ENCODE measurements around the gene FAM47E. TPM values are rescaled to one million over a fixed set of nuclear protein-coding genes. Genes with fewer than 3 reads are reported as not detected.

FAM47E gene
- polyA plus RNA-seq, 1 donor = 11.9 TPM

DNA sequence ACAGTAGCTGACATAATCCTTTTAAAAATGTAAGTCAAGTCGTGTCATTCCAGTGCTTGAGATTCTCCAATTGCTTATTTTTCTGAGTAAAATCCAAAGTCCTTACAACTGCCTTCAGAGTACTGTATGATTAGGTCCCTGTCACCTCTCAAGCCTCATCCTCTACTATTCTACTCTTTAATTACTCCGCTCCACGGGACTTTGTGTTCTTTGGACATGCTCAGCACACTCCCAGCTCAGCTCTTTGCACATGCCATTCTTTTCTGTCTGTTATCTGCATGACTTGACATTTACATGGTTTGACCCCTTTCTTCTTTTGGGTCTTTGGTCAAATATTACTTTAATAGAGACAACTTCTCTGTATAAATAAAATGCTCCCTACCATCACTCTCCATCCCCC, 15.1 kb downstream of the FAM47E start:
- no peak for DNase-seq
- Histone ChIP-seq H3K4me3 (ENCODE audit: low read length) (no peak overlapping the region), H3K4me1 (ENCODE audit: control insufficient read depth, insufficient read depth, low read length) (no peaks in the 10 kb centered on the region), H3K36me3 (ENCODE audit: control insufficient read depth, insufficient read depth, low read length) (peaks cover 13% of the 10 kb centered on the region), H3K27me3 (ENCODE audit: control insufficient read depth, insufficient read depth, low read length) (no peaks in the 10 kb centered on the region), H3K27ac (ENCODE audit: low read length) (no peak overlapping the region), H3K9me3 (ENCODE audit: control insufficient read depth, low read depth, low read length) (no peaks in the 10 kb centered on the region)
- 43% methylated on average over 1 of the region's 3 CpGs for WGBS (ENCODE audit: insufficient coverage, low lambda C conversion rate)

DNA sequence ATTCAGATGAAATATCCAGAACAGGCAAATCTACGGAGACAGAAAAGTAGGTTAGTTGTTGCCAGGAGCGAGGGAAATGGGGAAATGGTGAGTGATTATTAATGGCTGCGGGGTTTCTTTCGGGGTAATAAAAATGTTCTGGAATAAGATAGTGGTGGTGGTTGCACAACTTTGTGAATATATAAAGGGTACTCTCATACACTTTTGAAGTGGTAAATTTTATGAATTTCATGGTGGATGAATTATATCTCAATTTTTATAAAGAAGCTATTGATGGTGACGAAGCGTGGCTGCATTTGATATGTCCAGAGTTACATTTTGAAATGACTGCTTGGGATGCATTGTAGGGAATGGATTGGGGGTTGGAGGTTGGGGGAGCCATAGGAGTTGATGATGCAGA, 16.3 kb downstream of the FAM47E start:
- DNase-seq = no peak
- H3K36me3 ChIP-seq (ENCODE audit: control insufficient read depth, insufficient read depth, low read length) = peaks cover 13% of the 10 kb centered on the region
- no peak overlapping the region for H3K4me3 ChIP-seq (ENCODE audit: low read length)
- H3K9me3 ChIP-seq (ENCODE audit: control insufficient read depth, low read depth, low read length) = no peaks in the 10 kb centered on the region
- H3K4me1 ChIP-seq (ENCODE audit: control insufficient read depth, insufficient read depth, low read length) = no peaks in the 10 kb centered on the region
- no peaks in the 10 kb centered on the region for H3K27me3 ChIP-seq (ENCODE audit: control insufficient read depth, insufficient read depth, low read length)
- H3K27ac ChIP-seq (ENCODE audit: low read length) = no peak overlapping the region
- WGBS (ENCODE audit: insufficient coverage, low lambda C conversion rate) = 97% methylated on average over 6 of the region's 6 CpGs

DNA sequence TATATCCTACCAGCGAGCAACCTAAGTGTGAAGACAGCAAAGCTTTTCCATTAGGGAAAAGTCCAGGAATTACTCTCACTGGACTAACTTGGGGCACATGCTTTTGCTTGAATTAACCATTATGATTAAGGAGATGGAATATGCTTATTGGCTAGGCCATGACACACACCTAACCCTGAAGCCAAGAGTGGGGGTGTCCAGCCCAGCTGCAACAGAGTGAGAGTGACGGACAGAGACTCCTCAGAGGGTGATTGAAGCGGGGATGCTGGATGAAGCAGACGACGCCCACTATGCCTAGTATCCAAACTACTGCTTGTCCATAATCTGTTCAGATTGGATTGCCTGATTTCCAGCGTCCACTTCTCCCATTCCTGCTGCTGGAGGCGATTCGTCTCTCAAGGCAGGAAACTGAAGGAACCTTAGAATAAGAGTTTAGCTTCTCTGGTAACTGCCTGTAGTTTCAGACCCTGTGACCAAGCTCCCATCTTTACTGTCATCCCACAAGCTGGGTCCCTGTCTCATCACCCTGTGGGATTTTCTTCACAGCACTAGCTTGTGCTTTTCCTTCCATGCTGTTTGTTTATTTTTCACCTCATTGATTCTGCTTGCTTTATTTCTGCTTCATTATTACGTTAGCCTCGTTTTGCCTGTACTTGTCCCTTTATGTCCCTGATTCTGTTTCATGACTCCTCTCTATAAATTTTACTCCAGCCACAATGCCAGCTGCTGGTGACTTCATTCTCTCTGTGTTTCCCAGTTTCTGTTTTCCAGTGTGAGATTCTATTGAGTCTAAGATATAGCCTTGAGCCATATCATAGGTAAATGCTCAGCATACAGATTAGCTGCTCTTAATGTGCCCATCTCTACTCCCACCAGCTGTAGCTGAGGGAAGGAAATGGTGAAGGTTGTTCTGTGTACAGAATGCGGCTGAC, 19.0 kb downstream of the FAM47E start:
- H3K36me3 ChIP-seq (ENCODE audit: control insufficient read depth, insufficient read depth, low read length) = no peaks in the 10 kb centered on the region
- peaks cover 2% of the 10 kb centered on the region for H3K4me1 ChIP-seq (ENCODE audit: control insufficient read depth, insufficient read depth, low read length)
- 83% methylated on average over 3 of the region's 11 CpGs for WGBS (ENCODE audit: insufficient coverage, low lambda C conversion rate)
- no peak overlapping the region for H3K27ac ChIP-seq (ENCODE audit: low read length)
- H3K9me3 ChIP-seq (ENCODE audit: control insufficient read depth, low read depth, low read length) = no peaks in the 10 kb centered on the region
- H3K27me3 ChIP-seq (ENCODE audit: control insufficient read depth, insufficient read depth, low read length) = no peaks in the 10 kb centered on the region
- no peak for DNase-seq
- H3K4me3 ChIP-seq (ENCODE audit: low read length) = no peak overlapping the region

DNA sequence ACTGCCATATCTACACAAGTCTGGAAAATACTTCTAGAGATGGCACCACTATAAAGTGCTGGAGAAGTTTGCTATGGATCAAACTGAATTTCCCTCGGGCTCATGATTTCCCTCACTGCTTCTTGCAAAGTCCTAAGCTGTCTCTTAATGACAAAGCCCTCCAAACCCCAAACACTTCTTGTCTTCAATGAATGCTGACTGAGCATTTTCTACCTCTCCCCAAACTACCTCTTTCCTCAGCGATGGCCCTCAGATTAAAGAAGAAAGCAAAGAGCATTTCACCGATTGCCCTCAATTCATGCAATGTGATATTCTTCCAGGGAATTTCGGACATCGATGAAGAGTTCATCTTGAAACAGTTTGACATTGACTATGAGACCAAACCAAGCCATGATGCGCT, 19.7 kb downstream of the FAM47E start:
- peaks cover 2% of the 10 kb centered on the region for H3K4me1 ChIP-seq (ENCODE audit: control insufficient read depth, insufficient read depth, low read length)
- DNase-seq = no peak
- WGBS (ENCODE audit: insufficient coverage, low lambda C conversion rate) = no CpG with 5 or more reads among the region's 6 CpGs

DNA sequence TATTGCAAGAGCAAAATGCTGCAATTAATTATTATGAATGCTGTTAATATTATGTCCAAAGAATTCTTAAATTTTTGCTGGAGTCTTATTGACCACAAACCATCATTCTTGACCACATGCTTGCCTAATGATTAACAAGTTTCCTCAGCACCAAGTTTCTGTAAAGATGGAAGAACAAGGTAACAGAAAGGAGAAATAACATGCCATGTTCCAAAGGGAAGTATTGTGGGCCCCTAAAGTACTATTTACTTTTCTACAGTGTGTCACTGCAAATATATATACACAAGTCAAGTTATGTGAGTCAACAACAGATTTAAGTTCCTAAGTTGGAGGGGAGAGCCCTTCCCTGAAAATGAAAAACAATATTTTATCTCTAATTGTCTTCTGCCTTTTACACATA, 20.6 kb downstream of the FAM47E start:
- Histone ChIP-seq H3K4me1 (ENCODE audit: control insufficient read depth, insufficient read depth, low read length) (peaks cover 2% of the 10 kb centered on the region), H3K4me3 (ENCODE audit: low read length) (no peak overlapping the region), H3K36me3 (ENCODE audit: control insufficient read depth, insufficient read depth, low read length) (no peaks in the 10 kb centered on the region), H3K27me3 (ENCODE audit: control insufficient read depth, insufficient read depth, low read length) (no peaks in the 10 kb centered on the region), H3K9me3 (ENCODE audit: control insufficient read depth, low read depth, low read length) (no peaks in the 10 kb centered on the region), H3K27ac (ENCODE audit: low read length) (no peak overlapping the region)
- no peak for DNase-seq

More for the DNA sequence above, 19.7 kb downstream of the FAM47E start:
- H3K4me3 ChIP-seq (ENCODE audit: low read length) = no peak overlapping the region
- H3K9me3 ChIP-seq (ENCODE audit: control insufficient read depth, low read depth, low read length) = no peaks in the 10 kb centered on the region
- H3K36me3 ChIP-seq (ENCODE audit: control insufficient read depth, insufficient read depth, low read length) = no peaks in the 10 kb centered on the region
- no peak overlapping the region for H3K27ac ChIP-seq (ENCODE audit: low read length)
- no peaks in the 10 kb centered on the region for H3K27me3 ChIP-seq (ENCODE audit: control insufficient read depth, insufficient read depth, low read length)

DNA sequence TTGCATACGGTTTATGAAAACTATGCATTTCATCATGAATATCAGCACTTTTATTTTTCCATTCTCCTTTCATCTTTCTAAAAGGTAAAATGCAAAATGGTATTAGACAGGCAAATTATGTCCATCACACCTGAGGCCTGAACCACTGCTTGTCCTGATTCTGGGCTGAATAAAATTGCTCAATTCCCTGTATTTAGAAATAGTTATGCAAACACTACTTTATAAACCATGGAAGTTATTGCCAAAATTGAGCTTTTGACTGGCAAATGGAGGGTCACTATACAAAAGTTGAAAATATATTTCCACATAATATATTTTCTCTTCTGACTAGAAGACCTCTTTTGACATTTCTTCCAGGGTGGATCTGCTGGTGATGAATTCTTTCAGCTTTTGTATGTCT, 21.1 kb downstream of the FAM47E start:
- Histone ChIP-seq H3K4me1 (ENCODE audit: control insufficient read depth, insufficient read depth, low read length) (peaks cover 2% of the 10 kb centered on the region), H3K36me3 (ENCODE audit: control insufficient read depth, insufficient read depth, low read length) (no peaks in the 10 kb centered on the region), H3K27me3 (ENCODE audit: control insufficient read depth, insufficient read depth, low read length) (no peaks in the 10 kb centered on the region), H3K27ac (ENCODE audit: low read length) (no peak overlapping the region), H3K4me3 (ENCODE audit: low read length) (no peak overlapping the region), H3K9me3 (ENCODE audit: control insufficient read depth, low read depth, low read length) (no peaks in the 10 kb centered on the region)
- DNase-seq = no peak
- WGBS (ENCODE audit: insufficient coverage, low lambda C conversion rate) = 43% methylated on average over 1 of the region's 1 CpG

DNA sequence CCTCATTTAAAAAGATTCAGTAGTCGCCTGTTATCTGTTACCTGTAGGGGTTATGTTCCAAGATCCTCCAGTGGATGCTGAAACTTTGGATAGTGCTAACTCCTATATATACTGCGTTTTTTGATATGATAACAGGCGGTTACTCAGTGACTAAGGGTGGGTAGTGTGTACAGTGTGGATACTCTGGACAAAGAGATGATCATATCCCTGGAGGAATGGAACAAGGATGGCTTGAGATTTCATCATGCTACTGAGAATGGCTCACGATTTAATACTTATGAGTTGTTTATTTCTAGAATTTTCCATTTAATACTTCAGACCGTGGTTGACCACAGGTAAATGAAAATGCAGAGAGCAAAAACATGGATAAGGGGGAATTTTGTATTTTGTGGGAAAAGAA, 21.5 kb downstream of the FAM47E start:
- Histone ChIP-seq H3K27me3 (ENCODE audit: control insufficient read depth, insufficient read depth, low read length) (no peaks in the 10 kb centered on the region), H3K4me1 (ENCODE audit: control insufficient read depth, insufficient read depth, low read length) (peaks cover 2% of the 10 kb centered on the region), H3K27ac (ENCODE audit: low read length) (no peak overlapping the region), H3K9me3 (ENCODE audit: control insufficient read depth, low read depth, low read length) (no peaks in the 10 kb centered on the region), H3K4me3 (ENCODE audit: low read length) (no peak overlapping the region), H3K36me3 (ENCODE audit: control insufficient read depth, insufficient read depth, low read length) (no peaks in the 10 kb centered on the region)
- 50% methylated on average over 2 of the region's 5 CpGs for WGBS (ENCODE audit: insufficient coverage, low lambda C conversion rate)
- no peak for DNase-seq

DNA sequence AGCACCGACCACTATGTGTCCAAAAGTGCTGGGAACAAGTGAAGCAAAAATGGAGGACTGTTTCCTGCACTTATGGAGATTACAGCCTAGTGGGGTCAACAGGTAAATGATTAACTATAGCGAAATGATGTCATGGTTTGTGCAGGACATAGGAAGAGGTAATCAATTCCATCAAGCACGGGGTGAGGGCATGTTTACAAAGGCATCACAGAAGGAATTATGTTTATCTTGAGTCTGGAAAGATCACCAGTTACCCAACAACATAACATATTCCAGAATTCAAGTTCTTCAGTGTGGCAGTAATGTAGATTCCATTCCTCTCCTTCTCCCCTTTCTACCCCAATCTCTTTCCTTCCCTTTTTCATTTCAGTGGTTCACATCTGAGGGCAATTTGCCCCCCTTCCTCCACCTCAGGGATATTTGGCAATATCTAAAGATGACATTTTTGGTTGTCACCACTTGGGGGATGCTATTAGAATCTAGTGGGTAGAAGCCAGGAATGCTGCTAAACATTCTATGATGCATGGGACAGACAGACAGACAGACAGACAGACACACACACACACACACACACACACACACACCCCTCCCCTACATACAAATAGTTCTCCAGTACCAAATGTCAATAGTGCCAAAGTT, 24.1 kb downstream of the FAM47E start:
- no peak overlapping the region for H3K4me3 ChIP-seq (ENCODE audit: low read length)
- no peaks in the 10 kb centered on the region for H3K36me3 ChIP-seq (ENCODE audit: control insufficient read depth, insufficient read depth, low read length)
- DNase-seq = peak in 1 of 2 donors; percentile 48
- H3K27ac ChIP-seq (ENCODE audit: low read length) = no peak overlapping the region
- peaks cover 6% of the 10 kb centered on the region for H3K4me1 ChIP-seq (ENCODE audit: control insufficient read depth, insufficient read depth, low read length)
- WGBS (ENCODE audit: insufficient coverage, low lambda C conversion rate) = 0% methylated on average over 1 of the region's 3 CpGs
- H3K27me3 ChIP-seq (ENCODE audit: control insufficient read depth, insufficient read depth, low read length) = no peaks in the 10 kb centered on the region
- no peaks in the 10 kb centered on the region for H3K9me3 ChIP-seq (ENCODE audit: control insufficient read depth, low read depth, low read length)

DNA sequence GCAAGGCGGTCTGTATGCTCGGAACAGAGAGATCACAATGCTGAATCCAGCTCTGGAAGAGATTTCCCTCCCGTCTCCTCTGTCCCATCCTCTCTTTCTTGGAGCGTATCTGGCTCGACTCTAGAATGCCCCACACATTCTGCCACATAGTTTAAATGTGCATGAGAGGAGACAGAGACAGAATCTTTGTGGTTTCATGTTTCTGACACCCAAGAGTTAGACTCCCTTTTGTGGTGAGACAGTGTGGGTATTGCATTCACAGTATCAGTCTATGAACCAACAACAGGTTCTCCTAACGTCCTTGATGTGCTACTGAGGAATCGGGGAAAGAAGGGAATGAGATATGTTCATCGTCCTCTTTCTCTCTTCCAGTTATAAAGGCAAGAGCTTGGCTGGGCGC, 25.3 kb downstream of the FAM47E start:
- H3K9me3 ChIP-seq (ENCODE audit: control insufficient read depth, low read depth, low read length) = no peaks in the 10 kb centered on the region
- H3K36me3 ChIP-seq (ENCODE audit: control insufficient read depth, insufficient read depth, low read length) = no peaks in the 10 kb centered on the region
- H3K4me1 ChIP-seq (ENCODE audit: control insufficient read depth, insufficient read depth, low read length) = peaks cover 10% of the 10 kb centered on the region
- no peaks in the 10 kb centered on the region for H3K27me3 ChIP-seq (ENCODE audit: control insufficient read depth, insufficient read depth, low read length)
- no CpG with 5 or more reads among the region's 9 CpGs for WGBS (ENCODE audit: insufficient coverage, low lambda C conversion rate)
- no peak for DNase-seq
- no peak overlapping the region for H3K4me3 ChIP-seq (ENCODE audit: low read length)
- no peak overlapping the region for H3K27ac ChIP-seq (ENCODE audit: low read length)

DNA sequence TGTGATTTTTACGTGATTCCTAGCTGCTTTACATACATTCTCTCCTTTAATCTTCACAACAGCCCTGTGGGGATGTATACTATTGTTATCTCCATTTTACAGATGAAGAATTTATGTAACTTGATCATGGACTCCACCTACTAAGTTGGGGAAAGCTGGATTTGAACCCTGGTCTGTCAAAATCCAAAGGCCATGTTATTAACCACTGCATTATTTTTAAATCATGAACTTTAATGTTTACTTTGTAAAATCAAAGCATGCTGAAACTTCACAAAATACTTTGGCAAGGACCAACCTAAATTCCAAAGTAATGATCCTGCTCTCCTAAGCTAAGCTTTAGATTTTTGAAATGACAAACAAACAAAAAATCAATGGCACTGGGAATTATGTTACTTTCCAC, 26.1 kb downstream of the FAM47E start:
- no CpG with 5 or more reads among the region's 1 CpG for WGBS (ENCODE audit: insufficient coverage, low lambda C conversion rate)
- Histone ChIP-seq H3K9me3 (ENCODE audit: control insufficient read depth, low read depth, low read length) (no peaks in the 10 kb centered on the region), H3K27ac (ENCODE audit: low read length) (no peak overlapping the region), H3K36me3 (ENCODE audit: control insufficient read depth, insufficient read depth, low read length) (no peaks in the 10 kb centered on the region), H3K27me3 (ENCODE audit: control insufficient read depth, insufficient read depth, low read length) (no peaks in the 10 kb centered on the region), H3K4me1 (ENCODE audit: control insufficient read depth, insufficient read depth, low read length) (peaks cover 10% of the 10 kb centered on the region), H3K4me3 (ENCODE audit: low read length) (no peak overlapping the region)
- DNase-seq = no peak
